SK-N-SH (cell line): ENCODE data around the gene NSD2. TPM values are rescaled to one million over a fixed set of nuclear protein-coding genes. Genes with fewer than 3 reads are reported as not detected.

ENCODE experiments used
- CTCF ChIA-PET: fragments of 300-600, 350-600 bp; formaldehyde crosslinking; extraction: SDS; loops from one replicate; lab custom pipeline; 2021; lab: Yijun Ruan, JAX
- POLR2A ChIA-PET: fragments of 350-600 bp; sonication (Branson Sonifier 250); formaldehyde crosslinking; extraction: SDS; loops from one replicate; lab custom pipeline; 2020; ENCODE audit warnings: antibody characterized with exemption, inconsistent platforms; lab: Yijun Ruan, JAX
- DNase-seq: peaks from one replicate; pipeline ENCODE4 v3.0.0; 2012
- H2AFZ ChIP-seq: fragments of 200-600 bp; sonication (generic); 2 replicates; pipeline ENCODE4 v1.8.1; 2016; ENCODE audit warnings: antibody characterized with exemption, mild to moderate bottlenecking, low read depth
- H3F3A ChIP-seq: fragments of 200-600 bp; sonication (generic); replicated peaks from 2 replicates; pipeline ENCODE3; 2016; ENCODE audit warnings: antibody characterized with exemption, mild to moderate bottlenecking; ENCODE audit not compliant: insufficient read depth
- H3K27ac ChIP-seq, 2 experiments: fragments of 200-500 bp in 1 of 2; fragments of 200-600 bp in 1 of 2; sonication (Bioruptor generic) in 1 of 2; sonication (generic), shearing (Covaris generic) in 1 of 2; 2 replicates each; pipeline versions ENCODE4 v1.5.1 to v1.6.1; 2014 to 2016; ENCODE audit warnings: low read depth in 2 of 2, inconsistent platforms in 1 of 2, low read length in 1 of 2, mild to moderate bottlenecking in 1 of 2, mixed read lengths in 1 of 2
- H3K27me3 ChIP-seq: fragments of 200-600 bp; sonication (generic), shearing (Covaris generic); 2 replicates; pipeline ENCODE4 v1.6.1; 2016; ENCODE audit warnings: mixed run types; ENCODE audit not compliant: insufficient read depth
- H3K36me3 ChIP-seq, 2 experiments: fragments of 200-500 bp in 1 of 2; fragments of 200-600 bp in 1 of 2; sonication (Bioruptor generic) in 1 of 2; sonication (generic) in 1 of 2; replicated peaks in 1 of 2; 2 replicates each; pipeline versions ENCODE3 to v1.5.1; 2014 to 2016; ENCODE audit warnings: low read length in 1 of 2, mild to moderate bottlenecking in 1 of 2; ENCODE audit not compliant: insufficient read depth in 2 of 2, control insufficient read depth in 1 of 2
- H3K4me1 ChIP-seq, 2 experiments: fragments of 200-500 bp in 1 of 2; fragments of 200-600 bp in 1 of 2; sonication (Bioruptor generic) in 1 of 2; sonication (generic), shearing (Covaris generic) in 1 of 2; 2 replicates each; pipeline versions ENCODE4 v1.5.1 to v1.6.1; 2014 to 2016; ENCODE audit warnings: low read depth in 1 of 2, low read length in 1 of 2, mixed run types in 1 of 2; ENCODE audit not compliant: insufficient read depth in 2 of 2, control insufficient read depth in 1 of 2
- H3K4me2 ChIP-seq: fragments of 200-600 bp; sonication (generic), shearing (Covaris generic); 2 replicates; pipeline ENCODE4 v1.6.1; 2017; ENCODE audit warnings: mixed run types
- H3K4me3 ChIP-seq, 2 experiments: fragments of 200-500 bp in 1 of 2; fragments of 200-600 bp in 1 of 2; sonication (Bioruptor generic) in 1 of 2; sonication (generic), shearing (Covaris generic) in 1 of 2; 2 replicates each; pipeline versions ENCODE4 v1.5.1 to v1.8.1; 2014 to 2016; ENCODE audit warnings: low read depth in 2 of 2, inconsistent platforms in 1 of 2, low read length in 1 of 2, mild to moderate bottlenecking in 1 of 2, mixed read lengths in 1 of 2, moderate library complexity in 1 of 2
- H3K79me2 ChIP-seq: fragments of 200-600 bp; sonication (generic); 2 replicates; pipeline ENCODE4 v1.8.1; 2017; ENCODE audit warnings: mild to moderate bottlenecking; ENCODE audit not compliant: insufficient read depth
- H3K9ac ChIP-seq: fragments of 200-600 bp; sonication (generic); 2 replicates; pipeline ENCODE4 v1.6.1; 2017; ENCODE audit warnings: mixed run types
- H3K9me2 ChIP-seq: fragments of 200-600 bp; sonication (generic); 2 replicates; pipeline ENCODE4 v1.6.1; 2017; ENCODE audit warnings: mixed run types
- H3K9me3 ChIP-seq: fragments of 200-600 bp; sonication (generic); 2 replicates; pipeline ENCODE4 v1.6.1; 2017; ENCODE audit warnings: mixed run types, mild to moderate bottlenecking, moderate library complexity
- H4K20me1 ChIP-seq: fragments of 200-600 bp; sonication (generic); 2 replicates; pipeline ENCODE4 v1.6.1; 2017; ENCODE audit warnings: mild to moderate bottlenecking, mixed run types; ENCODE audit not compliant: insufficient read depth
- CHD2 ChIP-seq: fragments of 150-350 bp; IDR thresholded peaks from 2 replicates; pipeline ENCODE4 v1.6.1; 2018; ENCODE audit warnings: low read length; ENCODE audit not compliant: partially characterized antibody
- ELF1 ChIP-seq: IDR thresholded peaks from 2 replicates; pipeline ENCODE4 v1.4.0; 2012
- EP300 ChIP-seq, 2 experiments: IDR thresholded peaks; 2 replicates each; pipeline versions ENCODE4 v1.4.0 to v1.6.1; 2012; ENCODE audit warnings: borderline replicate concordance in 1 of 2, low read depth in 1 of 2, low read length in 1 of 2
- EZH2phosphoT487 ChIP-seq: fragments of 200-600 bp; sonication (generic); IDR thresholded peaks from 2 replicates; pipeline ENCODE4 v1.6.1; 2017; ENCODE audit warnings: low read depth, mixed run types, mild to moderate bottlenecking, antibody characterized with exemption, moderate library complexity, borderline replicate concordance
- FOSL2 ChIP-seq: IDR thresholded peaks from 2 replicates; pipeline ENCODE4 v1.4.0; 2012; ENCODE audit warnings: low read depth, mild to moderate bottlenecking, moderate library complexity, borderline replicate concordance
- FOXM1 ChIP-seq: IDR thresholded peaks from 2 replicates; pipeline ENCODE4 v1.4.0; 2012; ENCODE audit warnings: low read depth, mild to moderate bottlenecking
- GABPA ChIP-seq: IDR thresholded peaks from 2 replicates; pipeline ENCODE4 v1.4.0; 2012; ENCODE audit warnings: low read depth, mild to moderate bottlenecking
- GATA2 ChIP-seq: sonication (generic); formaldehyde crosslinking; IDR thresholded peaks from 2 replicates; pipeline ENCODE4 v1.5.0; 2020; ENCODE audit warnings: mild to moderate bottlenecking, missing genetic modification reagents
- JUND ChIP-seq: IDR thresholded peaks from 2 replicates; pipeline ENCODE4 v1.4.0; 2012
- MXI1 ChIP-seq: IDR thresholded peaks from 2 replicates; pipeline ENCODE4 v1.6.1; 2012; ENCODE audit warnings: mild to moderate bottlenecking, low read depth, low read length, improper control_type of control experiment
- NFIC ChIP-seq: IDR thresholded peaks from 2 replicates; pipeline ENCODE4 v1.4.0; 2012; ENCODE audit warnings: borderline replicate concordance
- NRF1 ChIP-seq: IDR thresholded peaks from 2 replicates; pipeline ENCODE4 v1.6.1; 2012; ENCODE audit warnings: low read depth, mild to moderate bottlenecking, low read length
- POLR2AphosphoS5 ChIP-seq: IDR thresholded peaks from 2 replicates; pipeline ENCODE4 v1.6.1; 2012; ENCODE audit warnings: low read depth, low read length
- RAD21 ChIP-seq: IDR thresholded peaks from 2 replicates; pipeline ENCODE4 v1.6.1; 2012; ENCODE audit warnings: mild to moderate bottlenecking, low read length
- RCOR1 ChIP-seq: fragments of 150-350 bp; IDR thresholded peaks from 2 replicates; pipeline ENCODE4 v1.6.1; 2017; ENCODE audit warnings: antibody characterized with exemption, low read length
- SIN3A ChIP-seq: IDR thresholded peaks from 2 replicates; pipeline ENCODE4 v1.6.1; 2012; ENCODE audit warnings: low read depth, mild to moderate bottlenecking, low read length, moderate library complexity, borderline replicate concordance
- TCF12 ChIP-seq: IDR thresholded peaks from 2 replicates; pipeline ENCODE4 v1.4.0; 2012
- TEAD4 ChIP-seq: IDR thresholded peaks from 2 replicates; pipeline ENCODE4 v1.4.0; 2012; ENCODE audit warnings: mild to moderate bottlenecking, borderline replicate concordance; ENCODE audit not compliant: insufficient read depth
- YY1 ChIP-seq: IDR thresholded peaks from 2 replicates; pipeline ENCODE4 v1.4.0; 2012; ENCODE audit warnings: low read depth, mild to moderate bottlenecking
- WGBS: methylation state at CpG from one replicate; pipeline ENCODE4 v1.1.6; 2017; ENCODE audit warnings: low lambda C conversion rate; 5-methylcytosine and 5-hydroxymethylcytosine counted together
- polyA plus RNA-seq, 3 experiments: library from polyadenylated mRNA; depleted of rRNA; stranded (reverse); fragments of >200 nt; gene quantifications; 2 replicates each; pipeline ENCODE4 v1.2.3, GENCODE V29; 2012
- TF ChIP-seq, protein P1 (sequence below): fragments of 150-350 bp; IDR thresholded peaks from 2 replicates; pipeline ENCODE4 v1.6.1; 2016; ENCODE audit warnings: mild to moderate bottlenecking, low read depth, low read length
- TF ChIP-seq, protein P2 (sequence below): IDR thresholded peaks from 2 replicates; pipeline ENCODE4 v1.4.0; 2012; ENCODE audit warnings: low read depth, borderline replicate concordance
- TF ChIP-seq, protein P3 (sequence below): IDR thresholded peaks from 2 replicates; pipeline ENCODE4 v1.4.0; 2012; ENCODE audit warnings: low read depth, borderline replicate concordance
- TF ChIP-seq, protein P4 (sequence below): fragments of 150-350 bp; IDR thresholded peaks from 2 replicates; pipeline ENCODE4 v1.6.1; 2017; ENCODE audit warnings: antibody characterized with exemption, low read length, low read depth, borderline replicate concordance
- TF ChIP-seq, protein P5 (sequence below): IDR thresholded peaks from 2 replicates; pipeline ENCODE4; 2012
- TF ChIP-seq, protein P6 (sequence below): IDR thresholded peaks from 2 replicates; pipeline ENCODE4 v1.4.0; 2012; ENCODE audit warnings: low read depth

NSD2 gene
- polyA plus RNA-seq, 1 of the 3 experiments (the other 2 are of a cell fraction), result 34.2 TPM

DNA sequence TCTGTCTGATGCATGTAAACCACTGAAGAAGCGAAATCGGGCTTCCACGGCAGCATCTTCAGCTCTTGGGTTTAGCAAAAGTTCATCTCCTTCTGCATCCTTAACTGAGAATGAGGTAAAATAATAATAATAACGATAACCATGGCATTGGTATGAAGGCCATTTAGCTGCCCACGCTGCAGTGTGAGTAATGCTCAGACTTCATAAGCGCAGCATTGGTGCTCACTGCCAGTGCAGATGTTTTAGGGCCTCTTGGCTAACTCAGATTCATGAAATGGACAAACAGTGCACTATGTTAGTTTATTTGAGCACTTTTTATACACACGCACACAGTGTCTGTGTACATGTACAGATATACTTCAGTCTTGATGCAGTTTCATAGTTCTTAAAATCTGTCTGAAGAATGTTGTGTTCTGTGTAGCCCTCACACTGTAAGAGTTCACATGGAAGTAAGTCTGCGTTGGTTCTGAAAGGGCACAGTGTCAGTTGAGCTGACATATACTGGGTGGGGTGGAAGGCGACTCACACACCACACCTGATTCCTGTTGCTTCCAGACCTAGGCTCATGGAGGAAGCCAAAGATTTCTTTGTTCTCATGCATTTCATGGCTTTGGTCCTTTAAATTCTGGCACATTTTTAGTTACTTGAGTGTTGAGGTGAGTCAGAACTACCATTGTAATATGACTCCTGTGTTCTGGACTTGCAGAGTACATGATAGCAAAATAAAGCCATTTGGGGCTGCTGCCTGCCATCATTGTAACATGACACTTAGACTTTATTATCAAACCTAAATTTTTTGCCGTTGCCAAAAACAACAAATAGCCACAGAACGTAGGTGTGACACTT, 68.7 kb downstream of the NSD2 start:
- peaks cover 73% of the 10 kb centered on the region for H3K79me2 ChIP-seq
- H3K27ac ChIP-seq, result peak overlapping the region; percentile 55 to 81
- no peak for DNase-seq

More for the DNA sequence above, 68.7 kb downstream of the NSD2 start:
- Histone ChIP-seq H3K9ac (no peak overlapping the region), H4K20me1 (peaks cover 19% of the 10 kb centered on the region; the same call in 1 of the 2 replicates), H3K27me3 (no peaks in the 10 kb centered on the region), H3F3A (peaks cover 41% of the 10 kb centered on the region), H3K4me3 (no peak overlapping the region), H2AFZ (no peak overlapping the region), H3K36me3 (peaks cover 58 to 69% of the 10 kb centered on the region in 2 experiments), H3K9me3 (no peaks in the 10 kb centered on the region), H3K4me1 (peaks cover 0 to 9% of the 10 kb centered on the region in 2 experiments; a peak in 3 of 4 replicates), H3K9me2 (no peaks in the 10 kb centered on the region), H3K4me2 (peak overlapping the region; percentile 54; the same call in 1 of the 2 replicates)
- ChIA-PET POLR2A (no interaction called here), CTCF (no interaction called here)
- 65% methylated on average over 11 of the region's 11 CpGs for WGBS
- TF ChIP-seq, protein P1, sequence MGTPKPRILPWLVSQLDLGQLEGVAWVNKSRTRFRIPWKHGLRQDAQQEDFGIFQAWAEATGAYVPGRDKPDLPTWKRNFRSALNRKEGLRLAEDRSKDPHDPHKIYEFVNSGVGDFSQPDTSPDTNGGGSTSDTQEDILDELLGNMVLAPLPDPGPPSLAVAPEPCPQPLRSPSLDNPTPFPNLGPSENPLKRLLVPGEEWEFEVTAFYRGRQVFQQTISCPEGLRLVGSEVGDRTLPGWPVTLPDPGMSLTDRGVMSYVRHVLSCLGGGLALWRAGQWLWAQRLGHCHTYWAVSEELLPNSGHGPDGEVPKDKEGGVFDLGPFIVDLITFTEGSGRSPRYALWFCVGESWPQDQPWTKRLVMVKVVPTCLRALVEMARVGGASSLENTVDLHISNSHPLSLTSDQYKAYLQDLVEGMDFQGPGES, result no peak
- TF ChIP-seq NRF1 (no peak), TEAD4 (no peak), FOXM1 (no peak), GATA2 (CRISPR knock-in tag) (no peak), RAD21 (no peak), FOSL2 (peak; percentile 89; the same call in 1 of the 2 replicates), GABPA (no peak), RCOR1 (no peak), CHD2 (no peak), EP300 (IDR thresholded peaks at IDR 0.05; ENCODE audit: borderline replicate concordance in 1 of 2, low read depth in 1 of 2, low read length in 1 of 2) (no peak), MXI1 (no peak), POLR2AphosphoS5 (no peak; the same call in 1 of the 2 replicates), NFIC (peak; percentile 58; the same call in 1 of the 2 replicates), YY1 (0 out of 2 replicates have a peak, but pooled peaks have one; percentile 37), TCF12 (peak; percentile 32; the same call in 1 of the 2 replicates), ELF1 (no peak), JUND (peak; percentile 64), SIN3A (no peak), EZH2phosphoT487 (no peak)
- TF ChIP-seq, protein P2, sequence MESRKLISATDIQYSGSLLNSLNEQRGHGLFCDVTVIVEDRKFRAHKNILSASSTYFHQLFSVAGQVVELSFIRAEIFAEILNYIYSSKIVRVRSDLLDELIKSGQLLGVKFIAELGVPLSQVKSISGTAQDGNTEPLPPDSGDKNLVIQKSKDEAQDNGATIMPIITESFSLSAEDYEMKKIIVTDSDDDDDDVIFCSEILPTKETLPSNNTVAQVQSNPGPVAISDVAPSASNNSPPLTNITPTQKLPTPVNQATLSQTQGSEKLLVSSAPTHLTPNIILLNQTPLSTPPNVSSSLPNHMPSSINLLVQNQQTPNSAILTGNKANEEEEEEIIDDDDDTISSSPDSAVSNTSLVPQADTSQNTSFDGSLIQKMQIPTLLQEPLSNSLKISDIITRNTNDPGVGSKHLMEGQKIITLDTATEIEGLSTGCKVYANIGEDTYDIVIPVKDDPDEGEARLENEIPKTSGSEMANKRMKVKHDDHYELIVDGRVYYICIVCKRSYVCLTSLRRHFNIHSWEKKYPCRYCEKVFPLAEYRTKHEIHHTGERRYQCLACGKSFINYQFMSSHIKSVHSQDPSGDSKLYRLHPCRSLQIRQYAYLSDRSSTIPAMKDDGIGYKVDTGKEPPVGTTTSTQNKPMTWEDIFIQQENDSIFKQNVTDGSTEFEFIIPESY, result no peak
- TF ChIP-seq, protein P3, sequence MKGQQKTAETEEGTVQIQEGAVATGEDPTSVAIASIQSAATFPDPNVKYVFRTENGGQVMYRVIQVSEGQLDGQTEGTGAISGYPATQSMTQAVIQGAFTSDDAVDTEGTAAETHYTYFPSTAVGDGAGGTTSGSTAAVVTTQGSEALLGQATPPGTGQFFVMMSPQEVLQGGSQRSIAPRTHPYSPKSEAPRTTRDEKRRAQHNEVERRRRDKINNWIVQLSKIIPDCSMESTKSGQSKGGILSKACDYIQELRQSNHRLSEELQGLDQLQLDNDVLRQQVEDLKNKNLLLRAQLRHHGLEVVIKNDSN, result no peak
- TF ChIP-seq, protein P4, sequence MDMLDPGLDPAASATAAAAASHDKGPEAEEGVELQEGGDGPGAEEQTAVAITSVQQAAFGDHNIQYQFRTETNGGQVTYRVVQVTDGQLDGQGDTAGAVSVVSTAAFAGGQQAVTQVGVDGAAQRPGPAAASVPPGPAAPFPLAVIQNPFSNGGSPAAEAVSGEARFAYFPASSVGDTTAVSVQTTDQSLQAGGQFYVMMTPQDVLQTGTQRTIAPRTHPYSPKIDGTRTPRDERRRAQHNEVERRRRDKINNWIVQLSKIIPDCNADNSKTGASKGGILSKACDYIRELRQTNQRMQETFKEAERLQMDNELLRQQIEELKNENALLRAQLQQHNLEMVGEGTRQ, result no peak
- TF ChIP-seq, protein P5, sequence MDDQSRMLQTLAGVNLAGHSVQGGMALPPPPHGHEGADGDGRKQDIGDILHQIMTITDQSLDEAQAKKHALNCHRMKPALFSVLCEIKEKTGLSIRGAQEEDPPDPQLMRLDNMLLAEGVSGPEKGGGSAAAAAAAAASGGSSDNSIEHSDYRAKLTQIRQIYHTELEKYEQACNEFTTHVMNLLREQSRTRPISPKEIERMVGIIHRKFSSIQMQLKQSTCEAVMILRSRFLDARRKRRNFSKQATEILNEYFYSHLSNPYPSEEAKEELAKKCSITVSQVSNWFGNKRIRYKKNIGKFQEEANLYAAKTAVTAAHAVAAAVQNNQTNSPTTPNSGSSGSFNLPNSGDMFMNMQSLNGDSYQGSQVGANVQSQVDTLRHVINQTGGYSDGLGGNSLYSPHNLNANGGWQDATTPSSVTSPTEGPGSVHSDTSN, result 0 out of 2 replicates have a peak, but pooled peaks have one; percentile 18
- TF ChIP-seq, protein P6, sequence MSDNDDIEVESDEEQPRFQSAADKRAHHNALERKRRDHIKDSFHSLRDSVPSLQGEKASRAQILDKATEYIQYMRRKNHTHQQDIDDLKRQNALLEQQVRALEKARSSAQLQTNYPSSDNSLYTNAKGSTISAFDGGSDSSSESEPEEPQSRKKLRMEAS, result peak; percentile 66
